Right atrium auricular region (tissue), 2 donors: ENCODE results near the gene ICAM1. TPM values are rescaled to one million over a fixed set of nuclear protein-coding genes. Genes with fewer than 3 reads are reported as not detected.

Experiments
- DNase-seq: peaks from one replicate; pipeline ENCODE4 v3.0.0-alpha.2; 2019; ENCODE audit warnings: low spot score
- H3K27ac ChIP-seq, 2 donors: fragments of 200-600 bp; sonication (generic); 1 replicate in 1 of 2; 2 replicates in 1 of 2; pipeline ENCODE4 v1.5.1; 2016 to 2019
- H3K27me3 ChIP-seq, 2 donors: fragments of 200-600 bp; sonication (generic); one replicate each; pipeline versions ENCODE4 v1.5.1 to v1.6.0; 2017 to 2019
- H3K36me3 ChIP-seq: fragments of 200-600 bp; sonication (generic); one replicate; pipeline ENCODE4 v1.5.1; 2016
- H3K4me1 ChIP-seq, 2 donors: fragments of 200-600 bp; sonication (generic); one replicate each; pipeline versions ENCODE4 v1.5.1 to v1.6.0; 2017 to 2019
- H3K4me3 ChIP-seq, 2 donors: fragments of 200-600 bp; sonication (generic); 1 replicate in 1 of 2; 2 replicates in 1 of 2; pipeline ENCODE4 v1.5.1; 2017 to 2019; ENCODE audit warnings: mild to moderate bottlenecking in 1 of 2, moderate library complexity in 1 of 2
- H3K9me3 ChIP-seq, 2 donors: fragments of 200-600 bp; sonication (generic); one replicate each; pipeline ENCODE4 v1.5.1; 2019
- CTCF ChIP-seq, 2 donors: fragments of 200-600 bp; sonication (generic); IDR thresholded peaks; one replicate each; pipeline ENCODE4 v1.5.1; 2019; ENCODE audit warnings: antibody characterized with exemption in 2 of 2
- total RNA-seq, 2 donors: library from RNA; depleted of rRNA; stranded (reverse); fragments of >200 nt; gene quantifications; one replicate each; pipeline ENCODE4 v1.1.0, GENCODE V29; 2016

Gene ICAM1
- total RNA-seq, result 10 to 100 TPM; 15.2 to 24.4 TPM

GRCh38 chr19:10270616-10271394 lies at the start of gene ICAM1:
Gene ICAM1, plus strand, starts transcription at chr19:10271120. Its CDS starts 40 bp downstream, at chr19:10271160.
- Histone ChIP-seq H3K36me3 (no peaks in the 10 kb centered on the region), H3K27ac (peak within 1 kb of the TSS; percentile 73 to 85), H3K4me1 (peaks cover 0 to 34% of the 10 kb centered on the region in 2 donors), H3K9me3 (no peaks in the 10 kb centered on the region), H3K27me3 (peaks cover 0 to 5% of the 10 kb centered on the region in 2 donors), H3K4me3 (peak within 1 kb of the TSS; percentile 27 to 54)
- TF ChIP-seq CTCF (IDR thresholded peaks at IDR 0.05), result no peak
- peak; percentile 88 for DNase-seq

- Histone ChIP-seq H3K9me3 (no peaks in the 10 kb centered on the region), H3K4me1 (peaks cover 0 to 19% of the 10 kb centered on the region in 2 donors), H3K27me3 (no peaks in the 10 kb centered on the region), H3K36me3 (peaks cover 11% of the 10 kb centered on the region), H3K27ac (no peak overlapping the region), H3K4me3 (no peak overlapping the region)
- no peak for DNase-seq
- no peak for TF ChIP-seq CTCF (IDR thresholded peaks at IDR 0.05)
Observed at GRCh38 chr19:10222201-10222890, 48.6 kb upstream of the ICAM1 start.

GRCh38 chr19:10223488-10224213 lies 47.3 kb upstream of the ICAM1 start:
- Histone ChIP-seq H3K27me3 (no peaks in the 10 kb centered on the region), H3K4me1 (peaks cover 0 to 29% of the 10 kb centered on the region in 2 donors), H3K27ac (no peak overlapping the region), H3K4me3 (no peak overlapping the region), H3K36me3 (peaks cover 11% of the 10 kb centered on the region), H3K9me3 (no peaks in the 10 kb centered on the region)
- no peak for TF ChIP-seq CTCF (IDR thresholded peaks at IDR 0.05)
- DNase-seq, result no peak

GRCh38 chr19:10224337-10224736 lies 46.6 kb upstream of the ICAM1 start:
- Histone ChIP-seq H3K27ac (no peak overlapping the region), H3K27me3 (no peaks in the 10 kb centered on the region), H3K4me3 (no peak overlapping the region), H3K4me1 (peaks cover 0 to 34% of the 10 kb centered on the region in 2 donors), H3K9me3 (no peaks in the 10 kb centered on the region), H3K36me3 (peaks cover 11% of the 10 kb centered on the region)
- no peak for DNase-seq
- TF ChIP-seq CTCF (IDR thresholded peaks at IDR 0.05), result no peak

GRCh38 chr19:10226021-10226375 lies 44.9 kb upstream of the ICAM1 start:
- H3K27me3 ChIP-seq, result no peaks in the 10 kb centered on the region
- no peak for DNase-seq
- H3K27ac ChIP-seq, result peak overlapping the region; percentile 72 to 90
- peaks cover 0 to 46% of the 10 kb centered on the region in 2 donors for H3K4me1 ChIP-seq
- no peak overlapping the region for H3K4me3 ChIP-seq
- no peak for TF ChIP-seq CTCF (IDR thresholded peaks at IDR 0.05)
- H3K36me3 ChIP-seq, result peaks cover 11% of the 10 kb centered on the region
- H3K9me3 ChIP-seq, result no peaks in the 10 kb centered on the region
